Kidney (tissue), 14 donors: Measurements from ENCODE around the gene KCTD6. TPM values are rescaled to one million over a fixed set of nuclear protein-coding genes. Genes with fewer than 3 reads are reported as not detected.
"Not testable (repeated sequence)": the region's sequence is repeated elsewhere in the genome, so short reads cannot be mapped to it uniquely, and the experiment has no call there.

Experiments used
- DNase-seq, 5 donors: peaks; one replicate each; pipeline ENCODE4 v3.0.0-alpha.2; 2013 to 2020
- FAIRE-seq: peaks from 2 replicates; lab custom pipeline; 2012; peaks lifted over from hg19 to GRCh38; lab: Jason Lieb, UNC
- H3K27ac ChIP-seq, 2 donors: one replicate each; pipeline ENCODE4 v1.7.0; 2013; ENCODE audit warnings: low read depth in 2 of 2, low read length in 2 of 2, inconsistent platforms in 1 of 2
- H3K27me3 ChIP-seq: one replicate; pipeline ENCODE4 v1.7.1; 2013; ENCODE audit warnings: low read length, inconsistent platforms; ENCODE audit not compliant: control insufficient read depth, insufficient read depth
- H3K36me3 ChIP-seq, 3 donors: one replicate each; pipeline versions ENCODE4 v1.7.0 to v1.7.1; 2013; ENCODE audit warnings: low read length in 3 of 3, control low read depth in 1 of 3, inconsistent platforms in 1 of 3; ENCODE audit not compliant: insufficient read depth in 3 of 3, control insufficient read depth in 2 of 3
- H3K4me1 ChIP-seq, 3 donors: one replicate each; pipeline versions ENCODE4 v1.7.0 to v1.7.1; 2013; ENCODE audit warnings: low read length in 3 of 3, inconsistent platforms in 1 of 3, low read depth in 1 of 3; ENCODE audit not compliant: control insufficient read depth in 2 of 3, insufficient read depth in 2 of 3
- H3K4me3 ChIP-seq, 3 donors: one replicate each; pipeline versions ENCODE4 v1.7.0 to v1.8.1; 2013; ENCODE audit warnings: low read length in 3 of 3, control low read depth in 1 of 3, inconsistent platforms in 1 of 3
- H3K9ac ChIP-seq, 3 donors: one replicate each; pipeline versions ENCODE4 v1.7.0 to v1.7.1; 2013; ENCODE audit warnings: low read length in 3 of 3, control low read depth in 1 of 3, inconsistent platforms in 1 of 3
- H3K9me3 ChIP-seq, 3 donors: one replicate each; pipeline versions ENCODE4 v1.7.0 to v1.7.1; 2013; ENCODE audit warnings: low read length in 3 of 3, control low read depth in 1 of 3, inconsistent platforms in 1 of 3; ENCODE audit not compliant: control insufficient read depth in 2 of 3, insufficient read depth in 1 of 3
- intact Hi-C: fragments of 100-400 bp; cut with DNase I; formaldehyde crosslinking; loops from one replicate; pipeline ENCODE4 v1.11.1; 2022
- polyA plus RNA-seq: library from polyadenylated mRNA; stranded (reverse); fragments of 350-450 nt; fragmentation: Illumina TruSeq; extraction: RNeasy Lipid Tissue Mini Kit (QIAGEN cat#74804); gene quantifications from one replicate; pipeline ENCODE4 v1.2.3, GENCODE V29; 2014; ENCODE audit warnings: low read depth, low replicate concordance; ENCODE audit not compliant: insufficient read depth
- total RNA-seq: library from RNA; stranded (reverse); fragmentation: NEBNext Ultra II Directional; extraction: Animal tissue kit (Norgen Biotek cat#: 25700); gene quantifications from one replicate; pipeline ENCODE4 v1.2.1, GENCODE V29; 2021
- TF ChIP-seq, protein P1 (sequence below): IDR thresholded peaks from 3 replicates; pipeline ENCODE4 v1.5.1; 2012; ENCODE audit warnings: mild to moderate bottlenecking, moderate library complexity, borderline replicate concordance; ENCODE audit not compliant: insufficient read depth; ENCODE audit errors: extremely low read depth
- donor health status: control.
- donor health status: control.
- donor health status: control.
- donor health status: control.
- donor health status: control.
- donor health status: DM: yes; HTN: yes; CAD: no.
- donor health status: Normal renal cell carcinoma (clear cell type).

Gene KCTD6
- total and polyA plus RNA-seq, 2 donors from 2014 or later: 19.0 to 24.5 TPM

DNA sequence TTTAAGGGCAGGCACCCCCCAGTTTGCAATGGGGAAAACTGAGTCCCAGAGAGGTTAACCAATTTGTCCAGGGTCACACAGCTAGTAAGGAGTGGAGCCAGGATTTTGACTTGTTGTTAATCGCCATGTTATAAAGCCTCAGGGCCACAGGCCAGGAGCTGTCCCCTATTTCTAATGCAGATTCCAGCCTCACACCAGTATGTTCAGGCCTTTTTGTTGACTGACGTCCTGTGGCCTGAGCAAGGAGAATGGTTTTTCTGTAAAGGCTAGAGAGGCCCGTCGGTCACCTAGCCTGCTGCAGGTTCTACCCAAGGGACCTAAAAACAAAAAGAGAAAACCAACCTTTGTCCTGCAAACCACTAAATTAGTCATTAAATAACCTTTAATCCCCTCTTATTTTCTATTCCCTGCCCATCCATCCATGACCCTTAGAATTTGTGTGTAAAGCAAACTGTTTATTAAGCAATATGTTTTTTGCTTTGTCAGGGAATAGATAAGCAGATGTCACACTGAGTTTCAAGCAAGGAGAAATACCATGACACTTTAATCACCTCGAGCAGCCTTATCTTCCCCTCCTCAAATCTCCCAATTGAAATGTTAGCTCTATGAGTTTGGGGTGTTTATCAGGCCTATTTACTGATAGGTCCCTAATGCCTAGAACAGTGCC is 31.0 kb downstream of the KCTD6 start:
- TF ChIP-seq, protein P1, sequence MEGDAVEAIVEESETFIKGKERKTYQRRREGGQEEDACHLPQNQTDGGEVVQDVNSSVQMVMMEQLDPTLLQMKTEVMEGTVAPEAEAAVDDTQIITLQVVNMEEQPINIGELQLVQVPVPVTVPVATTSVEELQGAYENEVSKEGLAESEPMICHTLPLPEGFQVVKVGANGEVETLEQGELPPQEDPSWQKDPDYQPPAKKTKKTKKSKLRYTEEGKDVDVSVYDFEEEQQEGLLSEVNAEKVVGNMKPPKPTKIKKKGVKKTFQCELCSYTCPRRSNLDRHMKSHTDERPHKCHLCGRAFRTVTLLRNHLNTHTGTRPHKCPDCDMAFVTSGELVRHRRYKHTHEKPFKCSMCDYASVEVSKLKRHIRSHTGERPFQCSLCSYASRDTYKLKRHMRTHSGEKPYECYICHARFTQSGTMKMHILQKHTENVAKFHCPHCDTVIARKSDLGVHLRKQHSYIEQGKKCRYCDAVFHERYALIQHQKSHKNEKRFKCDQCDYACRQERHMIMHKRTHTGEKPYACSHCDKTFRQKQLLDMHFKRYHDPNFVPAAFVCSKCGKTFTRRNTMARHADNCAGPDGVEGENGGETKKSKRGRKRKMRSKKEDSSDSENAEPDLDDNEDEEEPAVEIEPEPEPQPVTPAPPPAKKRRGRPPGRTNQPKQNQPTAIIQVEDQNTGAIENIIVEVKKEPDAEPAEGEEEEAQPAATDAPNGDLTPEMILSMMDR: no peak
- DNase-seq: no peak
- Histone ChIP-seq H3K4me3 (no peak overlapping the region), H3K4me1 (peaks cover 4 to 51% (median 37%) of the 10 kb centered on the region in 3 donors), H3K9ac (peak overlapping the region in 1 of 3 donors; percentile 66), H3K36me3 (peaks cover 0 to 29% (median 2%) of the 10 kb centered on the region in 3 donors), H3K27me3 (no peaks in the 10 kb centered on the region), H3K9me3 (no peaks in the 10 kb centered on the region), H3K27ac (peak overlapping the region; percentile 86 to 87)
- FAIRE-seq: peak; percentile 63
- intact Hi-C loops: no loop called here

DNA sequence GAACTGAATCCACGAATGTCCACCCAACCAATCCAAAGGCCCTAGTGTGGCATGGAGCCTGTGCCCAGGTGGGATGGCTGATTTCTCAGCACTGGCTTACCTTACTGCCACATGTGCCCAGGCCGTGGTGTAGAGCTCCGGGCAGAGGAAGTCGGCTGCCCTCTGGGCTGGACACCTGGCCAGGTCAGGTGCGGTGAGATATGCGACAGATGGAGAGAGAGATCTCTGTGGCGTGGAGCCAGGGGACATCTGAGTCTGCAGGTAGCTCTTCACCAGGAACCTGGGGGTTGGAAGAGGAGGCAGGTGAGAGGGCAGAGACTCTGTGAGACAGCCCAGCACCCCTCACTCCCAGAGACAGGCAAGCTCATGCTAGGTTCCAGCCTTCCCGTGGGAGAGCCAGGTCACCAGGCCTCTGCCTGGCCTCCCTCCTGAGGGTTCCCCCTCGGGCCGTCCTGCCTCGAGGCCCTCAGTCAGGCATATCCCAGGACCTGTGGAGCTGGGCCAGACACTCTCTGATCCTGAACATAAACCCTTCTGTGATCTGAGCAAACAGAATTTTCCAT is 32.5 kb downstream of the KCTD6 start:
- TF ChIP-seq, protein P1: no peak

DNA sequence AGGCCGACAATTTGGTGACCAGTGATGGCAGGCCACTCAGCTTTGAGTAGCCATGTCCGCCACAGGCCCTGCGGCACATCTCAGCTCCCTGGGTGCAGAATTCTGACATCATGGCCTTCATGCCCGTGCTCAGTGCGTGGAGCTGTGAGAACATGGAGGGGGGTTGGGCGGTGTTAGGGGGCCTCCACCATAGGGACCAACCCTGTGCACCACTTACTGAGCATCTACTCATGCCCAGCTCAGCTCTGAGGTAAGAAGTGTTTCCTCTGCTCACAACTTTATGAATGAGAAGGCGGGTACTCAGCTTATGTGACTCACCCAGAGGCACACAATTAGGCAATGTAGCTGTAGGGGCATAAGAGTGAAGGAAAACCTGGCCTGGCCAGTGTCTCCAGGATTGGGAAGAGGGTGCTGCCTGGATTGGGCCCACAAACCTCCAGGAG is 34.6 kb downstream of the KCTD6 start:
- Histone ChIP-seq H3K4me3 (no peak overlapping the region), H3K36me3 (peaks cover 0 to 45% (median 2%) of the 10 kb centered on the region in 3 donors), H3K27ac (peak overlapping the region in 1 of 2 donors; percentile 28), H3K4me1 (peaks cover 0 to 44% (median 27%) of the 10 kb centered on the region in 3 donors), H3K9ac (no peak overlapping the region), H3K27me3 (no peaks in the 10 kb centered on the region), H3K9me3 (no peaks in the 10 kb centered on the region)
- intact Hi-C loops: no loop called here
- TF ChIP-seq, protein P1: no peak
- no peak for FAIRE-seq
- DNase-seq: peak in 1 of 5 donors; percentile 75

More for the DNA sequence above, 32.5 kb downstream of the KCTD6 start:
- intact Hi-C loops: no loop called here
- H3K4me1 ChIP-seq: peaks cover 0 to 56% (median 40%) of the 10 kb centered on the region in 3 donors
- no peaks in the 10 kb centered on the region for H3K9me3 ChIP-seq
- DNase-seq: no peak
- H3K27ac ChIP-seq: peak overlapping the region; percentile 75 to 82
- H3K9ac ChIP-seq: no peak overlapping the region
- no peak overlapping the region for H3K4me3 ChIP-seq
- no peaks in the 10 kb centered on the region for H3K27me3 ChIP-seq
- peaks cover 0 to 32% (median 2%) of the 10 kb centered on the region in 3 donors for H3K36me3 ChIP-seq
- FAIRE-seq: no peak

DNA sequence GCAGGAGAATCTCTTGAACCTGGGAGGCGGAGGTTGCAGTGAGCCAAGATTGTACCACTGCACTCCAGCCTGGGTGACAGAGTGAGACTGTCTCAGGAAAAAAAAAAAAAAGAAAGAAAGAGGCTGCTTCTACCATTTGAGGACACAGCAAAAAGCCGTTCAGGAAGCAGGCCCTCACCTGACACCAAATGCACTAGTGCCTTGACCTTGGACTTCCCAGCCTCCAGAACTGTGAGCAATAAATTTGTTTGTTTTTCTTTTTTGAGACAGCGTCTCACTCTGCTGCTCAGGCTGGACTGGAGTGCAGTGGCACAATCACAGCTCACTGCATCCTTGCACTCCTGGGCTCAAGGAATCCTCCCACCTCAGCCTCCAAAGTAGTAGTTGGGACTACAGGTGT is 35.5 kb downstream of the KCTD6 start:
- H3K36me3 ChIP-seq: peaks cover 0 to 36% (median 0%) of the 10 kb centered on the region in 3 donors

More for the DNA sequence above, 35.5 kb downstream of the KCTD6 start:
- H3K9me3 ChIP-seq, H3K4me3 ChIP-seq, intact Hi-C loops, DNase-seq, H3K27me3 ChIP-seq, FAIRE-seq, H3K9ac ChIP-seq: not testable (repeated sequence)
- peak overlapping the region in 1 of 2 donors; percentile 3 for H3K27ac ChIP-seq
- peaks cover 0 to 38% (median 21%) of the 10 kb centered on the region in 3 donors for H3K4me1 ChIP-seq
